GM19438 (cell line): ENCODE results near the gene CSNK1E.

ENCODE experiments used
- ATAC-seq: cut with Tn5 transposase; IDR thresholded peaks from one replicate; pipeline ENCODE4 v1.9.1; 2021; ENCODE audit warnings: low read depth; ENCODE audit not compliant: unreplicated experiment

Gene CSNK1E

DNA sequence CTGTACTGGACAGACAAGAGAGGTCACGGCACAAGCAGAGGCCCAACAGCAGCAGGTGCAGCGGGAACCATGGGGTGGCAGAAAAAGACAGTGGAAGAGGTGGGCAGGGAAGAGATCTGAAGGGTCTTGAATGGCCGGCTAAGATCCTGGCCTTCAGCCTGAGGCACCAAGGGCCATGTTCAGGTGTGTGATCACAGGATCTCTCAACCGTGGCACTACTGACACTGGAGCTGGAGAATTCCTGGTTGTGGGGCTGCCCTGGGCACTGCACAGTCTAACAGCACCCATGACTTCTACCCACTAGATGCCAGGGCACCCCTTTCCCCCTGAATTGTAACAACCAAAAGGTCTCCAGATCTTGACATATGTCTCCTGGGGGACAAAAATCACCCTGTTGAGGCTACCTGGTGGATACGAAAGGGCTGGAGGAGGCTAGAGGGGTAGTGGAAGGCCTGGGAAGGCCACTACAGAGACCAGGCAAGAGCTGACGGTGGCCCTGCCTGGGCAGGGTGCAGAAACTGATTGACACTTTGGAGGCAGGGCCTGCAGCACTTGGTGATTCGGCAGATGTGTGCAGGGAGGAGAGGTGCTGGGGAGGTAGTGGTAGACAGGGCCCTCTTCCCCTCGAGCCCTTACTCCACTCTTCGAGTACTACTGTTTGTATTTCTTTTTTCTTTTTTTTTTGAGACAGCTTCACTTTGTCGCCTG lies 8.3 kb downstream of the CSNK1E start:
- no peak for ATAC-seq

DNA sequence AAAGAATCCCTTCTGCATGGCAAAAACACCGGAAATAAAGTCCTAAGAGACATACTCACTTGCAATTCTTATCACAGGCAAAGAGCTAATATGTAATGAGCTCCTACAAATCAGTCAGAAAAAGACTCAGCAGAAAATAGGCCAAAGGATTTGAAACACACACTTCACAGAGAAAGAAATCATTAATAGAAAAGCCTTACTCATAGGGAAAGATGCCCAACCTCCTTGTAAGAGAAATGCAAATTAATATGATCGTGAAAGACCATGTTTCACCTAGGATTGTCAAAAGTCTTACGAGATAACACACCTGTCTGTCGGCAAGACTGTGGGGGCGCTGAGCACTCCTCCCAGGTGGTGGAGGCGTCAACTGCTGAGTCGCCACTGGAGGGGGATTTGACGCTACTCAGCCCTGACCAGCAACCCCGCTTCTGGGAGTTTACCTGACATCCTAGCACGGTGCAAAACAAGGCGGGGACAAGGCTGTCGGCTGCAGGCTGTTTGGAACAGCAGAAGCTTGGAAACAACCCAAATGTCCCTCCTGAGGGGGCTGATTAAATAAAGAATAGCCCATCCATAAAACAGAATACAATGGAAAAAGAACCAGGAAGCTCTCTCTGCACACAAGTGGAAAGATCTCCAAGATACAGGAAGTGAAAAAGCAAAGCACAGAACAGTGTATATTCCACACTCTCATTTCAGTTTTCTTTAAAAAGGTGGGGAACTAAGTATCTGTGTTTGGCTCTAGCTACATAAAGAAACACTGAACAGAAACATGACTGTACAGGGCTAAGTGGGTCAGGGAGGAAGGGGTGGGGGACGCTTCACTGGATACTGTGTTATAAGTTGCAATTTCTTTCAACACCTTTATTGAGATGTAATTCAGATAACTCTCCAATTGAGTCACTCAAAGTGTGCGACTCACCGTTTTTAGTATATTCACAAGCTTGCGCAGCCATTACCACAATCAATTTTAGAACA lies 11.5 kb downstream of the CSNK1E start:
- ATAC-seq: peak; percentile 68

- ATAC-seq: no peak
Measured at GRCh38 chr22:38304526-38304925, 12.7 kb downstream of the CSNK1E start.

- no peak for ATAC-seq
Measured at GRCh38 chr22:38303974-38304373, 13.3 kb downstream of the CSNK1E start.

DNA sequence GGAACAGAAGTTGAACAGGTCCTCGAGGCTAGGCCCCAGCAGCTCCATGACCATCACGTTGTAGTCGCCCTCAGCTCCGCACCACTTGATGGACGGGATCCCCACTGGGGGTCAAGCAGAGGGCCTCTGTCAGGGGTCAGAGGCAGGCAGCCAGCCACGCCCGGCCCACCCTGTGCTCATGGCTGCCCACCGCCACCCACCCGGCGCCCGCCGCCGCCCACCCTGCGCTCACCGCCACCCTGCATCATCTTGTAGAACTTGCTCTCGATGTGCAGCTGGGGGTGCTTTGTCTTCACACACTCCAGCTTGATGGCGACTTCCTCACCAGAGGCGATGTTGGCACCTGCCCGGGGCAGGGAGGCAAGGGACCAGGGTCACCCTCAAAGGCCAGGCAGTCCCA lies 14.3 kb downstream of the CSNK1E start:
- no peak for ATAC-seq

DNA sequence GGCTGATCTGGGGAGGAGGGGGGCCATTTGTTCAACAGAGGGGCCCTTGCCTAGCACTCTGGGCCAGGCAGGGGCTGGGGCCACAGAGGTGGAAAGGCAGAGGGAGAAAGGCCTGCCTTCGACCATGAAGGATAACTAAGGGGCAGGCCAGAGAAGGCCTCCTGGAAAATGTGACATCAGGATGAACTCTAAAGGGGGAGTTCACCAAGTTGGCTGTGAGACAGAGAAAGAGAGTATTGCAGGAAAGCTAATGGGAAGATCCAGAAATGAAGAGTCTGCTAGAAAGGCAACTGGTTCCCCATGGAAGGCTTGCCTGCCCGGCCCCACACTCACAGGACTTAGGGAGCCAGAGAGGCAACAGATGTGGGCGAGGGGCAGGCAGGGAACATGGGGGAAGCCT lies 16.3 kb downstream of the CSNK1E start:
- no peak for ATAC-seq

GRCh38 chr22:38300197-38300945 lies 16.9 kb downstream of the CSNK1E start:
- no peak for ATAC-seq

DNA sequence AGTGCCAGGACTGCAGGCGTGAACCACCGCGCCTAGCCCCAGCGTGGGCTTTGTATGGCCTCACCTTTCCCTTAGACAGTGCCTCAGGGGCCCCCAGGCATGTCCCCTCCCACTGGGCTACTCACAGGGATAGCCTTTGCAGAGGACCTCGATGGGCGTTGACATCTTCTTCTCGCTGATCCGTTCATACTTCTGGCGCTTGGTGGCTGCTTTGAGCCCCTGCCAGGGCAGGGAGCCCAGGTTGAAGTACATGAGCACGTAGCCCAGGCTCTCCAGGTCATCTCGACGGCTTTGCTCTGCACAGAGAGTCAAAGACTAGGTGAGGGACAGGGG lies 17.5 kb downstream of the CSNK1E start:
- no peak for ATAC-seq

GRCh38 chr22:38298312-38299005 lies 18.8 kb downstream of the CSNK1E start:
- no peak for ATAC-seq

DNA sequence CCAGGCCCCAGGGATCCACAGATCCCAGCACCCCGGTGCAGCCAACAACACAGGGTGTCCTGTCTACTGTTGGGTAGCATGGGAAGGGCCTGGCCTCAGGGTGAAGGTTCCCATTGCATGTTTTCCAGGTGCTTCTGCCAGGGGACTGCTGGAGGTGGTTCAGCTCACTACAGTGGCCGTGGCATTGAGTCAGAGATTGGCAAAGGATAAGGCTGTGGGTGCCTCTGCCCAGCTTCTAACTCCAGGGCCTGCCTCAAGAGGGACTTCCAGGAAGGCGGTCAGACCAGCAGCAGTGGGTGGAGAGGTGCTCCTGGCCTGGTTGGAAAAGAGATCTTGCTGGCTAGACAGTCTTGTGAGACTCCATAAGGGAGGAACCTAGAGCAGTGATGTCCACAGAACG lies 20.9 kb downstream of the CSNK1E start:
- no peak for ATAC-seq

GRCh38 chr22:38295863-38296262 lies 21.4 kb downstream of the CSNK1E start:
- no peak for ATAC-seq

DNA sequence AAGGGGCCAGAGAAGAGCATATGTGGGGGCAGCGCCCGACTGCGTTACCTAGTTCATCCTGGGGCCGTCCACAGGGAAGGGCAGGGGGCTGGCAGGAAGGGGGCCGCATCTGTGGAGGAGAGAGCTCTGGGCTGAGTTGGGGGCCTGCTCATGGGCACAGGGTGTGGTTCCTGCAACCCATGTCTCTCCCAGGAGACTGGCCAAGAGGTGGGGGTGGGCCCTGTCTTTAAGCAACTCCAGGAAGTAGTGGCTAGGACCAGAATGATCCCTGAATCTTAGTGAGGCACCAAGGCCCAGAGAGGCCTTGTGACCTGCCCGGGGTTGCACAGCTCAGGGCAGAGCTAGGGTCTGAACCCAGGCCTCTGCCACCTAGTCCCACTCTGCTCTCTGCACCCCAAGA lies 21.9 kb downstream of the CSNK1E start:
- no peak for ATAC-seq

GRCh38 chr22:38294193-38294592 lies 23.0 kb downstream of the CSNK1E start:
- no peak for ATAC-seq

DNA sequence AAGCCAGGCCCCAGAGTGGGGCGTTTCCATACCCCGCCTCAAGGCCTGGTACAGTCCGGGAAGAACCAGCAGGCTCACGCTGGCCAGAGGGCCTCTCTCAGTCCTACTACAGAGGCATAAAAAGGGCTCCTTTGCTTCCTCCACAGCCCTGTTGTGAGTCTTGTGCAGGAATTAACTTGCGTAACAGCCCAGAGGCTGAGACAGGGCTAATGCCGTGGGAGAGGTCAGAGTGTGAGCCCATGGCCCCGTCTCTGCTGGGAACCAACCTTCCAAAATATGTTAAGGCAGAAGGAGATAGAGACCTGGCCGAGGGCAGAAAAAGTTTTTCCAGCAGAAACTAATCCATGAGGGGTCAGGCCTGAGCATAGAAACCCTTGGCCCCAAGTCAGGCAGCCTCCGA lies 24.5 kb downstream of the CSNK1E start:
- ATAC-seq: no peak

GRCh38 chr22:38291201-38291777 lies 25.9 kb downstream of the CSNK1E start:
- no peak for ATAC-seq

DNA sequence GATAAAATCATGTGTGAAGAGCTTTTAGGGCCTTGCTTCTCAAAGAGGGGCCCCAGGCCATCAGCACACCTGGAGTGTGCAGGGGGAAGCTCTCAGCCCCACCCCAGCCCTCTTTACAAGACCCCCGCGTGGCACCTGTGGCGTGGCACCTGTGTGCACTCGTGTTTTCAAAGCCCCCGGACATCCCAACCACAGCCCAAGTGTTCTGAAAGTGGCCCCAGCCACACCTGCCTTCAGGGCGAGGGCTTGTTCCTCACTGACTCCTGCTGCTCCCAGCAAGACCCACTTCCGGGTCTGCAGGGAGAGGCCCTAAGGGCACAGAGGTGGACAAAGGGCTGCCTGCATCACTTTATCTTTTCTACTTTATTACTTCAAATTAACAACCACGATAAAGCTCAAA lies 26.9 kb downstream of the CSNK1E start:
- ATAC-seq: no peak

DNA sequence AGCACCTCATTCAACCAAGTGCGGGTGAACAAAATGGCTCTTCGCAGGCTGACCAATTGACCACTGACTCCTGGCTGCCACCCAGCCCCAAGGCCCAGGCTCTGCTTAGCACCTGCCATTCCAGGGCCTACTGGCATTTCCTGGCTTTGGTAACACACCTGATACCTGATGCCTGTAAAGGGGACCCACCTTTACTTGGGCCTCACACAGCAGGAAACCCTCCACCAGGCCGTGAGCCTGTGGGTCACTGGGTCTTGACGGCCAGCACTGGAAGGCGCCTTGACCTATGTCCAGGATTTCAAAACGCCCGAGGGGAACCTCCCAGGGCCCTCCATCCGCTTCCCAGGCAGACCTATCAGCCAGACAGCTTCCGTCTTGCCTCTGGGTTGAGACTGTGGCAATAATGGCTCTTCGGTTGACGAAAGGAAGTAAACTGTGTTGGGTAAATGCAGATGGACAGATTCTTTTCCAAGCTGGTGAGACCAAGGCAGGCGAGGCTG lies 27.6 kb downstream of the CSNK1E start:
- ATAC-seq: no peak

DNA sequence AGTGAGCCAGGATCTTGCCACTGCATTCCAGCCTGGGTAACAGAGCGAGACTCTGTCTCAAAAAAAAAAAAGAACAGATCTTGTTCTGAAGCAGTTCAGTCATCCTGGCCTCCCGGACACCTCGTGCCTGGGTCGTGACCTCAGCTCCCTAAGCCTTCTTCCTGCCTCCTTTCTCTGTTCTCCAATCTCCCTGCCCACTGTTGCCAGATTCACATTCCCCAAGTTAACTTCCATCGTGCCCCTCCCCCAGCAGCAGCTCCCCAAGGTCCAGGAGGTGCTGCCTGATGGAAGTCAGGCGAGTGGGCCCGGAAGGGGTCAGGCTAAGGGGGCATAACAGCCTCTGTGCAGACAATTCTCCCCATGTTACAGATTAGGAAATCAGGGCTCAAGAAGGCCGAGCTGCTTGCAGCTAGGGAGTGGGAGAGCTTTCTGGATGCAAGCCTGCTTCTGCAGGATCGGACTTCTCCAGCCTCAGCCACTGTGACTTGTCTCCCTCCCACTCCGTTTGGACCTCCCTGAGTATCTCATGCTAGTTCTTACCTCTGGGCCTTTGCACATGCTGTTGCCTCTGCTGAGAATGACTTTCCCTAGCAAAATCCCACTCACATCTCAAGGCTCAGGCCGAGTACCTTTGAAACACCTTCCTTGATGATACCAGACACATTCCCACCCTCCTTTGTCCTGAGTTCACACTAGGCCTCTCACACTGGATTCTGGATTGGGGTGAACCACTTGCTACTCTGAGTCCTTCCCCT lies 30.1 kb downstream of the CSNK1E start:
- no peak for ATAC-seq

GRCh38 chr22:38285018-38285417 lies 32.2 kb downstream of the CSNK1E start:
- no peak for ATAC-seq
